ENCODE results near the gene RASIP1.
"Not testable (repeated sequence)": the region's sequence is repeated elsewhere in the genome, so short reads cannot be mapped to it uniquely, and the experiment has no call there.

The RASIP1 gene

GRCh38 chr19:48731452-48731851, 9.0 kb downstream of the RASIP1 start:
- DNase-seq (ENCODE audit: low read depth, low spot score), result no peak

- no peak for DNase-seq (ENCODE audit: low read depth, low spot score)
Measured at GRCh38 chr19:48728911-48729664, 11.3 kb downstream of the RASIP1 start.

- no peak for DNase-seq (ENCODE audit: low read depth, low spot score)
Measured at GRCh38 chr19:48726556-48726955, 13.9 kb downstream of the RASIP1 start.

GRCh38 chr19:48724796-48725753, 15.3 kb downstream of the RASIP1 start:
- DNase-seq (ENCODE audit: low read depth, low spot score), result peak; percentile 74

- DNase-seq (ENCODE audit: low read depth, low spot score), result no peak
Measured at GRCh38 chr19:48722196-48722708, 18.2 kb downstream of the RASIP1 start.

- DNase-seq (ENCODE audit: low read depth, low spot score), result peak; percentile 99
Measured at GRCh38 chr19:48720613-48721296, 19.7 kb downstream of the RASIP1 start.

- DNase-seq (ENCODE audit: low read depth, low spot score), result no peak
Measured at GRCh38 chr19:48720251-48720612, 20.2 kb downstream of the RASIP1 start.

GRCh38 chr19:48719263-48720171, 20.9 kb downstream of the RASIP1 start, which contains the start of gene MAMSTR:
MAMSTR (minus strand) TSS chr19:48719725; CDS start chr19:48719031, 694 bp downstream.
- no peak for DNase-seq (ENCODE audit: low read depth, low spot score)

GRCh38 chr19:48718711-48719231, 21.6 kb downstream of the RASIP1 start:
- DNase-seq (ENCODE audit: low read depth, low spot score), result no peak

GRCh38 chr19:48718106-48718505, 22.3 kb downstream of the RASIP1 start:
- DNase-seq (ENCODE audit: low read depth, low spot score), result not testable (repeated sequence)

- DNase-seq (ENCODE audit: low read depth, low spot score), result no peak
Measured at GRCh38 chr19:48716562-48717291, 23.7 kb downstream of the RASIP1 start.

- DNase-seq (ENCODE audit: low read depth, low spot score), result no peak
Measured at GRCh38 chr19:48715681-48716171, 24.7 kb downstream of the RASIP1 start.

- DNase-seq (ENCODE audit: low read depth, low spot score), result no peak
Measured at GRCh38 chr19:48714759-48715675, 25.4 kb downstream of the RASIP1 start.

- DNase-seq (ENCODE audit: low read depth, low spot score), result peak; percentile 100
Measured at GRCh38 chr19:48713864-48714755, 26.3 kb downstream of the RASIP1 start.

GRCh38 chr19:48713041-48713863, 27.2 kb downstream of the RASIP1 start:
- DNase-seq (ENCODE audit: low read depth, low spot score), result no peak

GRCh38 chr19:48711106-48711662, 29.2 kb downstream of the RASIP1 start:
- no peak for DNase-seq (ENCODE audit: low read depth, low spot score)
